Colonic mucosa (tissue), 4 donors: ENCODE results near the gene ACO2. TPM values are rescaled to one million over a fixed set of nuclear protein-coding genes. Genes with fewer than 3 reads are reported as not detected.

Experiments used
- DNase-seq: peaks from one replicate; pipeline ENCODE4 v3.0.0-alpha.2; 2020
- H3K27ac ChIP-seq: fragments of 200-600 bp; one replicate; pipeline ENCODE4 v1.8.0; 2021
- H3K27me3 ChIP-seq: fragments of 200-600 bp; one replicate; pipeline ENCODE4 v1.8.0; 2021
- H3K36me3 ChIP-seq: fragments of 200-600 bp; one replicate; pipeline ENCODE4 v1.8.0; 2021
- H3K4me1 ChIP-seq: fragments of 200-600 bp; one replicate; pipeline ENCODE4 v1.8.0; 2021; ENCODE audit warnings: mild to moderate bottlenecking
- H3K4me3 ChIP-seq: fragments of 200-600 bp; one replicate; pipeline ENCODE4 v1.8.0; 2021
- H3K9ac ChIP-seq, 2 donors: one replicate each; pipeline ENCODE4 v1.7.0; 2013; ENCODE audit warnings: control low read depth in 2 of 2, low read depth in 2 of 2, low read length in 2 of 2
- H3K9me3 ChIP-seq: fragments of 200-600 bp; one replicate; pipeline ENCODE4 v1.8.0; 2021
- CTCF ChIP-seq: fragments of 200-600 bp; IDR thresholded peaks from one replicate; pipeline ENCODE4 v1.8.0; 2022; ENCODE audit warnings: antibody characterized with exemption, mild to moderate bottlenecking
- intact Hi-C: fragments of 100-400 bp; cut with DNase I; formaldehyde crosslinking; loops from one replicate; pipeline ENCODE4 v1.14.1; 2022
- total RNA-seq, 2 donors: library from RNA; stranded (reverse); fragmentation: NEBNext Ultra II Directional in 1 of 2; extraction: Animal tissue kit (Norgen Biotek cat#: 25700) in 1 of 2; gene quantifications; one replicate each; pipeline ENCODE4 v1.2.1, GENCODE V29; 2021
- donor health status: healthy.
- donor health status: DM: no; HTN: no; CAD: no.
- donor health status: DM: no; HTN: no; CAD: no.

ACO2 gene
- total RNA-seq, 2 donors from 2014 or later = 254 to 268 TPM

- H3K4me1 ChIP-seq = peaks cover 16% of the 10 kb centered on the region
- no peaks in the 10 kb centered on the region for H3K27me3 ChIP-seq
- no peaks in the 10 kb centered on the region for H3K9me3 ChIP-seq
- no peak overlapping the region for H3K4me3 ChIP-seq
- no peak for DNase-seq
- intact Hi-C loops = no loop called here
- TF ChIP-seq CTCF = no peak
- no peak overlapping the region for H3K9ac ChIP-seq
- H3K27ac ChIP-seq = no peak overlapping the region
- H3K36me3 ChIP-seq = peaks cover 7% of the 10 kb centered on the region
Observed at GRCh38 chr22:41481925-41482318, 13.0 kb downstream of the ACO2 start.

DNA sequence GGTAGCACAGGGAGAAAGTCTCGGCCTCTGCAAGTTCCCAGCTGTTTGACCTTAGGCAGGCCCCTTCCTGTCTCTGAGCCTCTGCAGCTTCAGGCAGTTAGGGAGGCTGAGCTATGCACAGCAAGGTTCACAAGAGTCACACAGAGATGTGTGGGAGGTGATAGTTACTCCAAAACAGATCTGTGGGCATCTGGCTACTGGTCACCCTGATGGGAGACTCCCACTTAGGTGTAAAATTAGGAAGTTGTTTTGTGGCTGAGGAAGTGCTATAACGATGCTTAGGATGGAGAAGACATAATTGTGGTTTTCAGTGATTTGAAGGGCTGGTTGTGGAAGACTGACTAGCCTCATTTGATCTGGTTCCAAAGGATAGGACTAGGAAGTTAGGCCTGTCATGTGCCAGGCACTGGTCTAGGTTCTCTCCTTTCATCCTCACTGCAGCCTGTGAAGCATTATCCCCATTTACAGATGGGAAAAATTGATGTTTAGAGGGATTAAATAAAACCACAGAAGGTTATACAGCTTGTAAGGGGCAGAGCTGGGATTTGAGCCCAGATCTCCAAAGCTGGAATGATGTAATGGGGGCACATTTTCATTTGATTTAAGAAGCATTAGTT lies 13.5 kb downstream of the ACO2 start:
- H3K36me3 ChIP-seq = peaks cover 5% of the 10 kb centered on the region
- H3K9ac ChIP-seq = no peak overlapping the region
- intact Hi-C loops = no loop called here
- no peak for DNase-seq
- H3K4me3 ChIP-seq = no peak overlapping the region
- H3K9me3 ChIP-seq = no peaks in the 10 kb centered on the region
- peaks cover 16% of the 10 kb centered on the region for H3K4me1 ChIP-seq
- no peak for TF ChIP-seq CTCF
- H3K27me3 ChIP-seq = no peaks in the 10 kb centered on the region
- H3K27ac ChIP-seq = peak overlapping the region; percentile 44

DNA sequence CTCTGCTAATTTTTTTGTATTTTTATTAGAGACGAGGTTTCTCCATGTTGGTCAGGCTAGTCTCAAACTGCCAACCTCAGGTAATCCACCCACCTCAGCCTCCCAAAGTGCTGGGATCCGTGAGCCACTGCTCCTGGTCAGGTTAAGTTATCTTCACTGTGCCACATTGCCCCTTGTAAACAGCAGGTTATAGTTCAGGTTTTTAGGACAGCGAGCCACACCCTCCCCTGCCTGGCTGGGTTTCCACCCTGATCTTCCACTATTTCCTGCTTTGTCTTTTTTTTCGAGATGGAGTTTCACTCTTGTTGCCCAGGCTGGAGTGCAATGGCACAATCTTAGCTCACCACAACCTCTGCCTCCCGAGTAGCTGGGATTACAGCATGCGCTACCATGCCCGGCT lies 16.1 kb downstream of the ACO2 start:
- H3K4me1 ChIP-seq = peaks cover 10% of the 10 kb centered on the region
- peak; percentile 77 for DNase-seq
- no peaks in the 10 kb centered on the region for H3K9me3 ChIP-seq
- H3K27ac ChIP-seq = peak overlapping the region; percentile 69
- no peaks in the 10 kb centered on the region for H3K27me3 ChIP-seq
- no peaks in the 10 kb centered on the region for H3K36me3 ChIP-seq
- intact Hi-C loops = no loop called here
- no peak for TF ChIP-seq CTCF
- H3K4me3 ChIP-seq = no peak overlapping the region
- peak overlapping the region in 1 of 2 donors; percentile 14 for H3K9ac ChIP-seq

DNA sequence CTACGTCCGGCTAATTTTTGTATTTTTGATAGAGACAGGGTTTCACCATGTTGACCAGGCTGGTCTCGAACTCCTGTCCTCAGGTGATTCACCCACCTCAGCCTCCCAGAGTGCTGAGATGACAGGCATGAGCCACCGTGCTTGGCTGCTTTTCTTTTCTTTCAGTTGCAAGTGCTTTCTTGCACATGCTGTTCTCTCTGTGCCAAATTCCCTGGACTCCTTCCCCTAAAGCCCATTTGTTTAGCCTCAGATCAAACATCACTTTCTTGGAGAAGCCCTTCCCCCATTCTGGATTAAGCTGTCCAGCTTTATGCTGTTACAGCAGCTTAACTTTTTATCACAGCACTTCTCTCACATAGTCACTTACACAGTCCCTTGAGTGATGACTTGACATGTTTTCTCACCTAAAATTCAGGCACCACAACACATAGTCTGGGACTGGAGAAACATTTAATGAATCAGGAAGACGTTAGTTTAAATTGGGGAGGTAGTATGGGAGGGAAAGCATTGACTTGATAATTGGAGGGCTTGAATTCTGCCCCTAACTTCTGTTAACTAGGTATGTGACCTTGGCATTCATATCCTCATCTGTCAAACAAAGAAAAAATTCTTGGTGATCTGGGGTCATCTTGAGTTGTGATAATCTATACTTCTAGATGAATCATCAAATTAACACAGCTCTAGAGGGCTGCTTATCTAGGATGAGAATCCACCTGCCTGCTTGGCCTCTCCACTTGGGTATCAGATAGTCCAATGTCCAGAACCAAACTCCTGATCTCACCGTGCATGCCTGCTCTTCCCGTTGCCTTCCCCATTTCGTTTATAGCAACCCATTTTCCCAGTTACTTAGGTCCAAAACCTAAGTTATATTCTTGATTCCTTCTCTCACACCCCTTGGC lies 18.4 kb downstream of the ACO2 start:
- TF ChIP-seq CTCF = no peak
- Histone ChIP-seq H3K27ac (peak overlapping the region; percentile 12), H3K4me3 (no peak overlapping the region), H3K9ac (no peak overlapping the region), H3K27me3 (no peaks in the 10 kb centered on the region), H3K4me1 (peaks cover 4% of the 10 kb centered on the region), H3K36me3 (no peaks in the 10 kb centered on the region), H3K9me3 (no peaks in the 10 kb centered on the region)
- intact Hi-C loops = no loop called here
- DNase-seq = no peak

DNA sequence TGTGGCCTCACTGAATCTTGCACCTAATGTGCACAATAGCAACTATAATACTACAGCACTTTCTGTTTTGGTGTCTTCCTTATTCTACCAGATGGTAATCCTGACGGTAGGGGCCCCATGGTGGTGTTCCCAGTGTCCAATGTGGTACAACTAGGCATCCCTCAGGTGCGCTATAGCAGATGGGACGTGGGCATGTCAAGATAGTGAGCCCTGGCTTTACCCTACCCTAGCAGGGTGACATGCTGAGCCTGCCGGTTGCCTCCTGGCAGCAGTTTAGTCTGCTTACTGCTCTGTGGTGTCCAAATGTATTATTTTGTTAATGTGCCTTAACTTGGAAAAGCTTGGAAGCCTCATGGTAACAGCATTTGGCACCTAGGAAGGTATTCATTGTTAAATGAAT lies 19.2 kb downstream of the ACO2 start:
- Histone ChIP-seq H3K4me1 (peaks cover 4% of the 10 kb centered on the region), H3K9me3 (no peaks in the 10 kb centered on the region), H3K36me3 (no peaks in the 10 kb centered on the region), H3K27me3 (no peaks in the 10 kb centered on the region), H3K4me3 (no peak overlapping the region), H3K9ac (no peak overlapping the region), H3K27ac (no peak overlapping the region)
- TF ChIP-seq CTCF = no peak
- no peak for DNase-seq
- intact Hi-C loops = no loop called here
